Measurements from ENCODE around the gene THSD8.

Gene THSD8

DNA sequence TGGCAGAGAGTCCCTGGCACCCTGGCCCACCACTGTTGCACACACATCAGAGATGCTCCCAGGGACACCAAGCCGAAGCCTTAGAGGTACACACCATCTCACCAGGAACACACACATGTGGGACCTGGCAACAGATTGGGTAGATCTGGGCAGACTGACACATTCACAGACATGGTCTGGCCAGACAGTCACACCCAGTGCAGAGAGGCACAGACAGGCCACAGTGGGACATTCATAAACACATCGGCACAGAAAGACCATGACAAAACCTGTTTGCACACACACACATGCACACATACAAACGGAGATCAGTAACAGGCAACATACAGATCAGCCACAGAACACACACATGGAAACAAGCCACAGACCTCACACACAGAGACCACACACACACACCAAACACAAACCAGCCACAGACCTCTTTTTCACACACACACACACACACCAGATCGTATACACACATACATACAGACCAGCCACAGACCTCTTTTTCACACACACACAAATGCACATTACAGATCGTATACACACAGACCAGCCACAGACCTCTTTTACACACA is 16.9 kb upstream of the THSD8 start:
- H3K4me3 ChIP-seq (replicated peaks in 1 of 2; ENCODE audit: low read depth in 2 of 2, low read length in 2 of 2) = no peak overlapping the region
- DNase-seq (ENCODE audit: low read depth in 2 of 2) = peak in 1 of 2 donors; percentile 34
- TF ChIP-seq, protein P1, sequence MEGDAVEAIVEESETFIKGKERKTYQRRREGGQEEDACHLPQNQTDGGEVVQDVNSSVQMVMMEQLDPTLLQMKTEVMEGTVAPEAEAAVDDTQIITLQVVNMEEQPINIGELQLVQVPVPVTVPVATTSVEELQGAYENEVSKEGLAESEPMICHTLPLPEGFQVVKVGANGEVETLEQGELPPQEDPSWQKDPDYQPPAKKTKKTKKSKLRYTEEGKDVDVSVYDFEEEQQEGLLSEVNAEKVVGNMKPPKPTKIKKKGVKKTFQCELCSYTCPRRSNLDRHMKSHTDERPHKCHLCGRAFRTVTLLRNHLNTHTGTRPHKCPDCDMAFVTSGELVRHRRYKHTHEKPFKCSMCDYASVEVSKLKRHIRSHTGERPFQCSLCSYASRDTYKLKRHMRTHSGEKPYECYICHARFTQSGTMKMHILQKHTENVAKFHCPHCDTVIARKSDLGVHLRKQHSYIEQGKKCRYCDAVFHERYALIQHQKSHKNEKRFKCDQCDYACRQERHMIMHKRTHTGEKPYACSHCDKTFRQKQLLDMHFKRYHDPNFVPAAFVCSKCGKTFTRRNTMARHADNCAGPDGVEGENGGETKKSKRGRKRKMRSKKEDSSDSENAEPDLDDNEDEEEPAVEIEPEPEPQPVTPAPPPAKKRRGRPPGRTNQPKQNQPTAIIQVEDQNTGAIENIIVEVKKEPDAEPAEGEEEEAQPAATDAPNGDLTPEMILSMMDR (IDR thresholded peaks at IDR 0.05; ENCODE audit: low read depth, low read length) = no peak

DNA sequence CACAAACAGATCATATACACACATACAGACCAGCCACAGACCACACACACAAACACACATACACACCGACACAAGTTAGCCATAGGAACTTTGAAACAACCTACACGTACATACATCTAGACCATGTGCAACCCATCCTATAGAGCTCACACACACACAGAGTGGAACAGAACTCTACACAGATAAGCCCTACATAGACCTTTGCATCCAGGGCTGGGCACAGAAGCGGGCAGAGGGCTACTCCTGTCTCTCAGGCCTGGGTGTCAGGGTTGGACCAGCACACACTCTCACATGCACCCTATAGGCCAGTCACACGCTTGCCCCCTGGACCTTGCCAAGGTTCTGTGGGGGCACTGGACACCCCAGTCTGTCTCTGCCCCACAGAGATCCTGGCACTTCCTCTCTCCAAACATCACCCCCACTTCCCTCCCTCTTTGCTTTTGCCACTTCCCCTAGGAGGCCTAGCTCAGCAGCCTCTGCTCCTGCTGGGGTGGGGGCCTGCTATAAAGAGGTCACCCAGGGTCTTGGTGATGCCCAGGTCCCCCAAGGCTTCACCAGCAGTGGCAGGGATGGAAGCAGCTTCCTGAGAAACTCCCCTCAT is 16.3 kb upstream of the THSD8 start:
- TF ChIP-seq, protein P1 (IDR thresholded peaks at IDR 0.05; ENCODE audit: low read depth, low read length) = no peak
- DNase-seq (ENCODE audit: low read depth in 2 of 2) = no peak
- H3K4me3 ChIP-seq (replicated peaks in 1 of 2; ENCODE audit: low read depth in 2 of 2, low read length in 2 of 2) = no peak overlapping the region

DNA sequence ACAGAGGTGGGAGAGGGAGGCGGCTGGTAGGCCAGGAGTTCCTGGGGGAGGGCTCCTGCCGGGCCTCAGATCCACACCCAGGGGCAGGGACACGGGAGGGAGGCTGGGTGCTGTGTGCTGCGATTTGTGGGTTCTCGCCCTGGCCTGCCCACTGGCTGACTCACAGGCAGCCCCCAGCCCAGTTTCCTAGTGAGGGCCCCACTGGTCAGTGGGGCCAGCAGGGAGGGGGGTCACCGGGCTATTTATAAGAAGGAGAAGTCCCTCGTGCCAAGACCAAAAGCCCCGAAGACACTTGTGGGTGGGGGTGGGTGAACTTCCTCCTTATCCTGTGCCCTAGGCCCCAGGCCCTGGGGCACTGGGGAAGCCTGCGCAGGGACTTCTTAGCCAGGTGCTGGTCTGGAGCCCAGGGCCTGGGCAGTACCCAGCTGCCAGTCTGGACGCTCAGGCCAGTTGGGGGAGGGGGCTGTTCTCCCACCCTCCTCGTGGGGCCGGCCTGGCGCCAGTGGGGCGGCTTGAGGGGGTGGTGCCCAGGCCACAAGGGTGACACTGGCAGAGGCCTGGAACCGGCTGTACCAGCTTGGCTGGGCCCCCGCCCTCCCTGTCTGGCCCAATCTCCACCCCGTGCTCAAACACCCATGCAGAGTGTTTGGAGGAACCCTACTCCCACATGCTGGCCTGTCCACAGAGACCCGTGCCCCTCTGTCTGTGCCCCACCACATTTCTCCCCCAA is 15.6 kb upstream of the THSD8 start:
- TF ChIP-seq, protein P1 (IDR thresholded peaks at IDR 0.05; ENCODE audit: low read depth, low read length) = no peak
- H3K4me3 ChIP-seq (replicated peaks in 1 of 2; ENCODE audit: low read depth in 2 of 2, low read length in 2 of 2) = no peak overlapping the region
- no peak for DNase-seq (ENCODE audit: low read depth in 2 of 2)

DNA sequence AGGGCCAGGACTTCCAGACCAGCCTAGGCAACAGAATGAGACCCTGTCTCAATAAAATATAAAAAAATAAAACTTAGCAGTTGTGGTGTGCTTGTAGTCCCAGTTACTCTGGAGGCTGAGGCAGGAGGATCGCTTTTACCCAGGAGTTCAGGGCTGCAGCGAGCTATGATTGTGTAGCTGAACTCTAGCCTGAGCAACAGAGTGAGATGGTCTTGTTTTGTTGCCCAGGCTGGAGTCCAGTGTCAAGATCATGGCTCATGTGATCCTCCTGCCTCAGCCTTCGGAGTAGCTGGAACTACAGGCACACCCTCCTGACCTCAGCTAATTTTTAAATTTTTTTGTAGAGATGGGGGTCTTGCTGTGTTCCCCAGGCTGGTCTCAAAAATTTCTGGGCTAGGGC is 14.9 kb upstream of the THSD8 start:
- H3K4me3 ChIP-seq (replicated peaks in 1 of 2; ENCODE audit: low read depth in 2 of 2, low read length in 2 of 2) = no peak overlapping the region
- DNase-seq (ENCODE audit: low read depth in 2 of 2) = no peak
- TF ChIP-seq, protein P1 (IDR thresholded peaks at IDR 0.05; ENCODE audit: low read depth, low read length) = no peak

DNA sequence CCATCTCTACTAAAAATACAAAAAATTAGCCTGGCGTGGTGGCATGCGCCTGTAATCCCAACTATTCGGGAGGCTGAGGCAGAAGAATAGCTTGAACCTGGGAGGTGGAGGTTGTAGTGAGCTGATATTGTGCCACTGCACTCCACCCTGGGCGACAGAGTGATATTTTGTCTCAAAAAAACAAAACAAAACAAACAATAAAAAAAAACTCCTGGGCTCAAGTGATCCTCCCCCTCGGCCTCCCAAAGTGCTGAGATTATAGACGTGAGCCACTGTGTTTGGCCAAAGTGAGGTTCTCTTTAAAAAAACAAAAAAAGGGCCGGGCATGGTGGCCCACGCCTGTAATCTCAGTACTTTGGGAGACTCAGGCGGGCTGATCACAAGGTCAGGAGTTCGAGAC is 14.4 kb upstream of the THSD8 start:
- TF ChIP-seq, protein P1 (IDR thresholded peaks at IDR 0.05; ENCODE audit: low read depth, low read length) = no peak
- DNase-seq (ENCODE audit: low read depth in 2 of 2) = no peak
- H3K4me3 ChIP-seq (replicated peaks in 1 of 2; ENCODE audit: low read depth in 2 of 2, low read length in 2 of 2) = no peak overlapping the region

DNA sequence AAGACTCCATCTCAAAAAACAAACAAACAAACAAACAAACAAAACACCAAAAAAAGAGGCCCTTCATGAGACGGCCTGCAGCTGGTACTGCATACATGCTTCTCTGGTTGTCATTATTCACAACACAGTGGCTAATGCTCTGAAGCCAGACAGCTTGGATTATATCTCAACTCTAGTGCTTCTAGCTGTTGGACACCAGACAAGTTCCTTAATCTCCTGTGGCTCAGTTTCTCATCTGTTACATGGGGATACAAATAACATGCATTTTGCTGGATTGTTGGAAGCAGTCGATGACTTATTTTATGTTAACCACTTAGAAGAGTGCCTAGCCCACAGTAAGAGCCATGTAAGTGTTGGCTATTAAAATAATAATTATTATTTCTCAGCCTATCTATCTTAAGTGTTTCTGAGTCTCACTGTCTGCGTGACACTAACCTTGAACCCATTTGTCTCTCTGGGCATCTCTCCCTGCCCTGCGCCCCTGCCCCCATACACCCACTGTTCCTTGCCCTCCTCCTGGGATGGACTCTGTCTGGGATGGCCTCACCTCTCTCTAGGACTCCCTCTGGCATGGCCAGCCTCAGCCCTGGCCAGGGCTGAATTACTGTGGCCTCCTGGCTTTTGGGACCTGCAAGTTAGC is 13.7 kb upstream of the THSD8 start:
- TF ChIP-seq, protein P1 (IDR thresholded peaks at IDR 0.05; ENCODE audit: low read depth, low read length) = no peak
- DNase-seq (ENCODE audit: low read depth in 2 of 2) = no peak
- H3K4me3 ChIP-seq (replicated peaks in 1 of 2; ENCODE audit: low read depth in 2 of 2, low read length in 2 of 2) = no peak overlapping the region
